Activated CD8-positive, alpha-beta memory T cell treated with anti-CD3 and anti-CD28 coated beads for 36 hours (primary cell): ENCODE measurements around the gene OLFM1. TPM values are rescaled to one million over a fixed set of nuclear protein-coding genes. Genes with fewer than 3 reads are reported as not detected.
"Not testable (repeated sequence)": the region's sequence is repeated elsewhere in the genome, so short reads cannot be mapped to it uniquely, and the experiment has no call there.

Source experiments
- CTCF ChIA-PET: fragments of 350-600 bp; sonication (Branson Sonifier 250); formaldehyde crosslinking; loops from one replicate; lab custom pipeline; 2021; ENCODE audit warnings: antibody characterized with exemption; lab: Charles Lee
- POLR2A ChIA-PET: fragments of 350-600 bp; sonication (Branson Sonifier 250); formaldehyde crosslinking; loops from one replicate; lab custom pipeline; 2021; ENCODE audit warnings: antibody characterized with exemption; lab: Charles Lee
- total RNA-seq, 2 experiments: library from RNA; stranded (reverse); gene quantifications; one replicate each; pipeline ENCODE4 v1.2.3, GENCODE V29; 2021

OLFM1 gene
- total RNA-seq, 2 experiments from 2014 or later, result not detected

- ChIA-PET POLR2A (no interaction called here), CTCF (no interaction called here)
These were observed 32.3 kb upstream of the OLFM1 start for GRCh38 chr9:135055181-135055580.

GRCh38 chr9:135056541-135056940 lies 30.9 kb upstream of the OLFM1 start:
- ChIA-PET CTCF (no interaction called here), POLR2A (no interaction called here)

GRCh38 chr9:135060461-135061116 lies 26.9 kb upstream of the OLFM1 start:
- CTCF ChIA-PET, result no interaction called here

GRCh38 chr9:135061441-135061840 lies 26.0 kb upstream of the OLFM1 start:
- ChIA-PET POLR2A (no interaction called here), CTCF (no interaction called here)

More at GRCh38 chr9:135060461-135061116, 26.9 kb upstream of the OLFM1 start:
- POLR2A ChIA-PET, result no interaction called here

GRCh38 chr9:135062254-135062653 lies 25.2 kb upstream of the OLFM1 start:
- ChIA-PET CTCF (no interaction called here), POLR2A (no interaction called here)

GRCh38 chr9:135063466-135063865 lies 24.0 kb upstream of the OLFM1 start:
- POLR2A ChIA-PET, CTCF ChIA-PET: not testable (repeated sequence)

GRCh38 chr9:135063888-135064287 lies 23.6 kb upstream of the OLFM1 start:
- CTCF ChIA-PET, POLR2A ChIA-PET: not testable (repeated sequence)

GRCh38 chr9:135065151-135065550 lies 22.3 kb upstream of the OLFM1 start:
- POLR2A ChIA-PET, result no interaction called here
- CTCF ChIA-PET, result no interaction called here

GRCh38 chr9:135065804-135066203 lies 21.7 kb upstream of the OLFM1 start:
- ChIA-PET POLR2A (no interaction called here), CTCF (no interaction called here)

- ChIA-PET POLR2A (no interaction called here), CTCF (no interaction called here)
These were observed 21.2 kb upstream of the OLFM1 start for GRCh38 chr9:135066291-135066690.

GRCh38 chr9:135067096-135067710 lies 20.3 kb upstream of the OLFM1 start:
- CTCF ChIA-PET, result no interaction called here
- POLR2A ChIA-PET, result no interaction called here

- ChIA-PET POLR2A (no interaction called here), CTCF (no interaction called here)
These were observed 18.6 kb upstream of the OLFM1 start for GRCh38 chr9:135068776-135069415.

GRCh38 chr9:135069558-135070197 lies 17.8 kb upstream of the OLFM1 start:
- ChIA-PET POLR2A (no interaction called here), CTCF (no interaction called here)

- ChIA-PET CTCF (no interaction called here), POLR2A (no interaction called here)
These were observed 17.1 kb upstream of the OLFM1 start for GRCh38 chr9:135070198-135070951.

GRCh38 chr9:135070964-135071735 lies 16.3 kb upstream of the OLFM1 start:
- ChIA-PET POLR2A (no interaction called here), CTCF (no interaction called here)

GRCh38 chr9:135073081-135073740 lies 14.3 kb upstream of the OLFM1 start:
- ChIA-PET POLR2A (no interaction called here), CTCF (no interaction called here)

- ChIA-PET CTCF (no interaction called here), POLR2A (no interaction called here)
These were observed 13.6 kb upstream of the OLFM1 start for GRCh38 chr9:135073741-135074305.
